Endothelial cell of hepatic sinusoid (primary cell): ENCODE results near the gene RIMS4.

Source experiments
- in situ Hi-C: cut with HindIII; loops from 2 replicates; pipeline ENCODE4 v1.10.0; 2017; ENCODE audit warnings: low sequenced_read_pairs

RIMS4 gene

GRCh38 chr20:44704551-44704971, 105.8 kb downstream of the RIMS4 start:
- in situ Hi-C loops, result no loop called here

GRCh38 chr20:44703956-44704488, 106.3 kb downstream of the RIMS4 start:
- in situ Hi-C loops, result no loop called here

DNA sequence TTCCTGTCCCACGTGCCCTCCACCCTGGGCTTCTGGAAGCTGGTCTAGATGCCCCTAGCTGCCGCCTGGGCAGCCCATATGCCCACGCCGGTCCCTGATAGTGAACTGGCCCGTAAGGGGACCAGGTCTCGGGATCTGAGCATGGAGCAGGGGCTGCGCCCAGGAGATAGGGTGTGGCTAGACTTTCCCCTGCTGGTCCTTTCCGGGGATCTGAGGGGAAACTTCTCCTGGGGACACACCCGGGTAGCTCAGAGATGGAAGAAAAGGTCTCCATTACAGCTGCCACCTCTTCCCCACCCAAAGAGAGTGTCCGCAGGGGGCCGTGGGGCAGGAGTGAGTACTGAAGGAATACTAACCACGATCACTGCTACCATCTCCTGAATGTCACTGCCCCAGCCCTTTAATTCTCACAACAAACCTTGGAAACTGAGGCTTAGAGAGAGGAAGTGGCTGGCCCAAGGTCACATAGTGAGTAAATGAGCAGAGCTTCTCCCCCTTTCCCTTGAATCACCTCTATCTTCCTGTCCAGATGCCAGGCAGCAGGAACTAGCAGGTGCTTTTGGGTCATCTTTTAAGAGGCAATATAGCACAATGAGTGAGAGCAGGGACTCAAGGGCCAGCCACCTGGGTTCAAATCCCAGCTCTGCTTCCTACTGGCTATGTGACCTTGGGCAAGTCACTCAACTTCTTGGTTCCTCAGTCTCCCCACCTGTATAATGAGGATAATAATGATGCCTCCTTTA, 107.0 kb downstream of the RIMS4 start:
- in situ Hi-C loops, result no loop called here

GRCh38 chr20:44702776-44703175, 107.6 kb downstream of the RIMS4 start:
- in situ Hi-C loops, result no loop called here

DNA sequence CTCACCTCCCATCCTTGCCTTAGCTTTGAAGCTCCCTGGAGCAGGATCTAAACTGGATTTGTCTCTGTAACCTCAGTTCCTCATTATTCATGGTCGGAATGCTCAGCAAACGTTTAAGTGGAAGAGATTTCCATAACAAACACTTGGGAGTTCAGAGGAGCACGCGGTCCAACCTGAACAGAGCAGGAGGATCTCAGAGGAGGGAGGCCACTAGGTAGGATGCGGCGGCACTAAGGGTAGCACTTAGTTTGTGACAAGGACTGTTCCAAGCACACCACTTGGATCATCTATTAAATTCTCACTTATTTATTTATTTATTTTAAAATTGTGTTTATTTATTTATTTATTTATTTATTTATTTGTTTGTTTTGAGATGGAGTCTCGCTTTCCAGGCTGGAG, 108.5 kb downstream of the RIMS4 start:
- in situ Hi-C loops, result no loop called here
